Left renal pelvis (tissue), 4 donors: ENCODE measurements around the gene IGSF9. TPM values are rescaled to one million over a fixed set of nuclear protein-coding genes. Genes with fewer than 3 reads are reported as not detected.

Source experiments
- DNase-seq, 4 donors: peaks; one replicate each; pipeline ENCODE4 v3.0.0-alpha.2; 2013; ENCODE audit warnings: low read depth in 4 of 4, low spot score in 3 of 4
- polyA plus RNA-seq, 4 donors: library from polyadenylated mRNA; unstranded; fragments of 120-200 nt; gene quantifications; one replicate each; pipeline ENCODE4 v1.2.1, GENCODE V29; 2013; ENCODE audit not compliant: insufficient read length in 4 of 4

IGSF9 gene
- polyA plus RNA-seq, 4 donors, result 8.1 to 25.4 (median 13.2) TPM

DNA sequence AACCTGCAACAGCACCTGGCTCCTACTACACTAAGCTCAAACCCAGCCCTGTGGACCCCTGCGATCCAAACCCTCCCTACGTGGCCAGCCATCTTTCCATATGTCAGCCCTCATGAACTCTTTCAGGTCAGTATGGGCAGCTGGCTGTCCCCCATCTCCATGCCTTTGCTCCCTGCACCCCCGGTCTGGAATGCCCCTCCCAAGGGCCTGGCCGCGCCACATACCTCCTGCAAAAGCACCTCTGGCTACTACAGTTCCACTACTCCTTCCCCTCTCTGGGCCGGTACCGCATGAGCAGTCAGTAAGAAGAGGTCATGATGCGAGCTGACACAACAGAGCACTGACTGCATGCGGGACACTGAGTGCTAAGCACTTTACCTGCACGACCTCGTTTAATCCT is 10.1 kb downstream of the IGSF9 start:
- no peak for DNase-seq

DNA sequence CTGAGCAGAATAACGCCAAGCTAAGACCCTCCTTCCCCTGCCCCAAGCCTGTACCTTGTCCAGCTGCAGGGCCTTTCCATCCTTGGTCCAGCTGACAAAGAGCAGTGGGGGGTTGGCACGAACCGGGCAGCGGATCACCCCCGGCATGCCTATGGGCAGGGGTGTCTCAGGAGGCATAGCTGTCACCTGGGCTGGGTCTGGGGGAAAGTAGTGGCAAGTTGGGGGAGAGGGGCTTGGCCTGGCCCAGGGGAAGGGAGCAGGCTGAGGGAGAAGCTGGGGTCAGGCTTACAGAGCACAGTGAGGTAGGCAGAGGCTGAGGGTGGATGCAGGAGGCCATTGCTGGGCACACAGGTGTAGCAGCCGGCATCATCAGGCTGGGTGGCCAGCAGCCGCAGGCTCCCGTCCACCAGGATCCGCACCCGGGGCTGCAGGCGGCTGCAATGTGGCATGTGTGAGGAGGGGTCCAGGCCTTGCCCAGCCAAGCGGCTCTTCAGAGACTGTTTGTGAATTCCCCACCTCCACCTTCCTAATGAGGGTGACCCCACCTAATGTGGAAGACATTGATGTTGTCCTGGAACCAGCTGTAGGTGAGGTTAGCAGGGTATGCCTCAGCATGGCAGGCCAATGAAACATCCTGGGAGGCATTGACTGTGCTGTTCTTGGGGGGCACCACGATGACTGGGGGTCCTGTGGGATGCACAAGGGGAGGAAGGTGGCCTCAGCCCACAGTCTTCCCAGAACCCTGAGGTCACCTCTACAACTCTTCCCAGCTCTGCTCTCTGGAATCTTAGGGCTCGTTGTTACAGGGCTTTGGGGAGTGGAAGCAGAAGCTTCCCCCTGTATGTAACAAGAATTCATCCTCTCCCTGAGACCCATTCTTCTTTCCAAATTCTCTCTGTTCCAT is 11.0 kb downstream of the IGSF9 start:
- no peak for DNase-seq

DNA sequence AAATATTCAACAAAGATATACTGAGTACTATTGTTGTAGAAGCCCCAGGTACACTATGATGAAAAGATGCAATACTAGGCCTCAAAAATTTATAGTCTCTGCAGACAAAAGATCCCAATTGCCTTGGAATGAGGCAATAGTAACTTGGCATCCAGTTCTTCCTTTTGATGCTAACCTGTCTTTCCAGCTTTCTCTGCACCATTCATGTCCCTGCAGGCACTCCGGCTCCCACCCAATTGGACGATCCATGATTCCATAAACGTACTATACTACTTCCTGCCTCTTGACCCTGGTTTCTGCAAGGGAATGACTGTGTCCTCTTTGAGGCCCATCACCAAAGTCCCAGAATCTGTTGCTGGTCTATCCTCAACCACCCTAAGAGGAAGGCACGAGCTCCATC is 12.1 kb downstream of the IGSF9 start:
- DNase-seq, result no peak

DNA sequence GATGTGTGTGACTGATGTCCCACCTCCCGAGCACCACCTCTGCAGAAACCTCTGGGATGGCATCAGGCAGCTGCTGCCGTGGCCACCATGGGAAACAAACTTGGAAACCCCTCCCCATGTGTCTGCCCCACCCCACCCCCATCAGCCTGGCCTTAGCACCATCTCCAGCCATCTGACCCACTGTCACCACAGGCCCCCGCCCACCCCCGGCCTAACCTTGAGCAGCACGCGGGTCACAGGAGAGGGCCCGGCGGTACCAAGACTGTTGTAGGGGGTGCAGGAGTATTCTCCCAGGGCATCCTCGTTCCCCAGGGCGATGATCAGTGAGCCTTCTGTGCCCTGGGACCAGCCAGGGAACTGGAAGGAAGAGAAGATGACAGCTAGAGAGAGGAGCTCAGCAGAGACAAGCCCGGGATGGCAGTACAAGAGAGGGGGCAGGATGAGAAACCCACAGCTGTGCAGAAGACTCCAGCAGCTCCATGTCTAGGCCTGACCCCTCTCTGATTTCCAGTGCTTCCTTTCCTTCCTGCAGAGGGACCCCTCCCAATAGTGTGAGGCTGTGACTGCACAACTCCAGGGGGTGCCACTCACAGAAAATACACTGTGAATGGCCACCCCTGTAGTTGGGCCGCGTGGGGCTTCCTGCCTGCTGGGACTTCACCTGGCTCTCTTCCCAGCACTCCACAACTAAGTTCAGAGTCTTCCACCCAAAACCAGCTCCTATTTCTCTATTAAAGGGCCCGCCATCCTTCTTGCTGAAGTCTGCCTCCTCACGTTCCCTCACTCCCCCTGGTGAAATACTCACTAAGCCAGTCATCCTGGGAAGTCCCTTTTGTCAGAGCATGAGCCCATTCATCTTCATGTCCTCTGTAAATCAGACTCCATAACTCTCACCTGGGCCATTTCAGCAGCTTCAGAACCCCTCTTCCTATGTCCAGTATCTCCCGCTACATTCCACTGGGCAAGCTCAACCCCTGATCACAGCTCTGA is 12.8 kb downstream of the IGSF9 start:
- no peak for DNase-seq

DNA sequence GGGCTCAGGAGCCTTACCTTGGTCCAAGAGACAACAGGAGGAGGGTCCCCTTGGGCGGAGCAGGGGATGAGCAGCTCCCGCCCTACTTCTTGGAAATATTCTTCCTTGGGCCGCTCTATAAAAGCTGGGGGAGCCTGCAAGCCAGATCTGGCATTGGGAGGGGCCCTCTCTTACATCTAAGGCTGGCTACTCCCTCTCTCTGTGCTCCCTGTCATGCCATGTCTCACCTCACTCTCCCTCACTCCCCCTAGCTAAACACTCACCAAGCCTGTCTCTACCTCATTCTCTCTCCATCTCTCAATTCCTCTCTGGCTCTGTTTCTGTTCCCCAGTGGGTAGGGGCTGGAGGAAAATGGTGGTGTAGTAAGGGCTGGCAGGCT is 13.6 kb downstream of the IGSF9 start:
- DNase-seq, result no peak

DNA sequence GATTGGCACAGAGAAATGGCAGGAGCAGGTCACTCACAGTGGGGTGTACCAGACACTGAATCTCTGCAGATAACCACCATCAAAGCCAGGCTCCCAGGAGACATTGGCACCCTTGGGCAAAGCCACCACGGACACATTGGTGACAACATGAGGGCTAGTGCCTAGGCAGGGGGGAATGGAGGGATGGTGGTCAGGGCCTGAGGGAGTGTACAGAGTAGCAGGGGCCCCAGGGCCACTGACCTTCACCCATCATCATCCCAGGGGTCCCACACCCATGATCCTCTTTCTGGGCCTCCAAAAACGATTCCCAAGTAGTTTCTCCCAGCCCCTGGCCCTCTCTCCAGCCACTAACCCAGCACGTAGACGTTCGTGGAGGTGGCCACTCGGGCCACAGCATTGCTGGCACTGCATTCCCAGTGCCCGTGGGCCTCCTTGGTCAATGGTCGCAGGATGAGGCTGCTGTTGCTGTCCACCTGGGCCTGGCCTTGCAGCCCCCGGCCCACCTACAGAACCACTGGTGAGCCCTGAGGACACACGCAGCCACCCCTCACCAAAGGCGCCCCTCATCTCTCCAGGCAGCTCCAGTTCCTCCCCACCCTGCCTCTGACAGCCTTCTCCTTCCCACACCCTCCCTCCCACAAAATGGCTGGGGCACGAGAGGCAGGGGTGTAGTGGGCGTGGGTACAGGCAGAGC is 14.2 kb downstream of the IGSF9 start:
- DNase-seq, result no peak

DNA sequence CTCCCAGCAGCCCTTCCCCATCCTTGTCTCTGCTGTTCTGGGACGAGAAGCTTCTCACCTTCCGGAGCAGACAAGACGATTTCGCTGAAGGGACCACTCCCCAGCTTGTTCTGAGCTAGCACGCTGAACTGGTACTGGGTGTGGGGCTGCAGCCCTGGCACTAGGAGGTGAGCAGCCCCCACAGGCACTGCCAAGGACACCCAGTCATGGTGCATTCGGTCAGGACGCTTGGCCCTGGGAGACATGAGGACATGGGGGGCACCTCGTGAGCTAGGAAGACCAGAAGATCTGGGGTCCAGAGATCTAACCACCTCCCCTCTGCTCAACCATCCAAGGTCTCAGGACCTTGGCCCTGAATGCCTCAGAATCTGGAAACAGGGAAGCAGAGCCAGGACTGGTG is 14.8 kb downstream of the IGSF9 start:
- no peak for DNase-seq

DNA sequence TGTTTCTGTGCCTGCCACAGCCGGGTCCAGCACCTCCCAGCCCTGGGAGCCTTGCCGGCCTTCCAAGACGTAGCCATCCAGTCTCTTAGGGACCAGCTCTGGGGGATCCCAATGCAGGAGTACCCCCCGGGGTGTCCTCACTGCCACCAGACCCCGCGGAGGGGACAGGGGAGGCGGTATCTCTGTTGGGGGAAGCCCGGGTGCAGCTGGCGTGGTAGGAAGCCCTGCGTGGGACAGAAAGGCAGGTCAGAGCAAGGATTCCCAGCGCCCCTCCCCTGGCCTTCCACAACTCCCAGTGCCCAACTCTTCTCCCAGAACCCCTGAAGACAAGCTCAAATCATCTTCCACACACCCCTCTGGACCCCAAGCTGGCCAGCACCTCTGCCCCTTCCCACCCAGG is 15.2 kb downstream of the IGSF9 start:
- DNase-seq, result no peak

DNA sequence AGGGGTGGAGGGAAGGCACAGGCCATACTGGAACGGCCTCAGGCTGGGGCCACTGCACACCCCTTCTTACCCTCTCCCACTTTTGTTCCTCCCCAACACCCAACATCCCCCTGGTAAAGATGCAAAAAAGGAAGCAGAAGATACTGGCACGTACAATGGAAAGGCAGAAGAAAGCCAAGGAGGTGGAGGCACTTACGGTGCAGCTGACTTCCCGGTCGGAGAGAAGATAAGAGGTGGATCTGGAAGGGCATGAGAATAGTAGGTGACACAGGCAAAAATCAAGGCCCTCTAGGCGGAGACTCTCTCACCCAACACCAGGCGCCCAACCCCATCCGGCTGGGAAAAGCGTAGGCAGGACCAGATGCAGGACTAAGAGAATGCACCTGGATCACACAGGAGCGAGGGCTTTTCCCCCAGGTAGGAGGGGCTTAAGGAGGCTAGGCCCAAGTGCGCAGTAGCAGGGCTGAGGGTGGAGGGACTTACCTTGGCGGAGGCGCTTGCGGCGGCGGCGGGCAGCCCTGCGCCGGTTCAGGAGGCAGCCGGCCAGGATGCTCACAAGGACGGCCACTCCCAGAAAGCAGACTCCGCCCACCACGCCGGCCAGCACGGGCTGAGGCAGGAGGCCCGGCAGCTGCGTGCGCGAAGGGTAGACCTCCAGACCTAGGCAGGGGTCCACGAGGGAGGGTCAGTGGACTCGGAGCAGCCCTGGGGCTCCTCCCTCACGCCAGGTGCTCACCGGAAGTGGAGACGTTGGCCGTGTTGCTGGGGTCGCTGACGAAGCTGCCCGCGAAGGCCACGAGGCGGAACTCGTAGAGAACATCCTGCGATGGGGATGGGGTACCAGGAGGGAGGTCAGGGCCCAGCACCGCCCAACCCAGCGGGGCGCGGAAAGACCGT is 16.0 kb downstream of the IGSF9 start:
- no peak for DNase-seq

DNA sequence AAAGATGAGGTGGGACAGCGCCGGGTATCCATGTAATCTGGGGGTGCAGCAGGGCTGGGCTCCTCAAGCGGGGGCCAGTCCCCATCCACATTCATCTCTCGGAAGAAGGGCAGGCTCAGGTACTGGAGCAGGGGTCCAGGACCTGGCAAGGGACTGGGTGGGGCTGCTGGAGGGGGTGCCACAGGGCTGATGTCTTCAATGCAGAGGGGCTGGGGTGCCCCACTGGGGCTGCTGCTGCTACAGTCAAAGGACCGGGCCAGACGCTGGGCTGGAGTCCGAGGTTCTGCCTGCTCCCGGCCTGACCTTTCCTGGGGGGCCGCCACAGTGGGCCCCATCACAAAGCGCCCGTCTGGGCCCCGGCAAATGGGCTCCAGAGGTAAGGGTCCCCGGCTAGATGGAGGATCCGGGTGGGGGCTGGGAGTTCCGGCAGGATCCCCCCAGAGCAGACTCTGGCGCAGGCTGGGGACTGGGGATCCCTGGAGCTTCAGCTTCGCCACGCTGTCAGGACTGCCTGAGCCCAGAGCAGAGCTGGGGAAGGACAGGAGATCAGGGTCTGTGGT is 16.8 kb downstream of the IGSF9 start:
- no peak for DNase-seq

DNA sequence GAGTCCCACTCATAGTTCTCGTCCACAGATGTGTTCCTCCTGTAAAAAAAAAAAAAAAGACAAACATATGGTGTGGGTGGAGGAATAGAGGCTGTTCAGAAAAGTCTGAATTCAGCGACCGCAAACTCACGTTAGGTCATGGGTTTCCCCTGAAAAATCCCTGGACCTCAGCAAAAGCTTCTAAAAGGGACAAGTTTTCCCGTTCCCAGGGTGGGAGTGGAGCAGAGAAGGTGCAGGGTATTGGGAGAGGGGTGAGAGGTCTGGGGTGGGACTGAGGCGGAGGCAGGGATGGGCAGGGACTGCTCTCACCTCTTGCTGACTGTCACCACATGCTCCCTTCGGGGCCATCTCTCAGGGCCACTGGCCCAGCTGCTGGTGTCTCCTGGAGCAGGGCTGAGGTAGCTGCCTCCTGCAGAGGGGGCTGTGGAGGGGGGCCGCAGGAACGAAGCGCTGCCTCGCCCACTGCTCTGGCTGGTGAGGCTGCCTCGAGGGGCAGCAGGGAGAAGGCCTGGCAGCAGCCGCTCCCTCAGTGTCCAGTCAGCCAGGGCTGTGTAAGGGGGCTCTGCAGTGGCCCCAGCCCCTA is 17.5 kb downstream of the IGSF9 start:
- no peak for DNase-seq

DNA sequence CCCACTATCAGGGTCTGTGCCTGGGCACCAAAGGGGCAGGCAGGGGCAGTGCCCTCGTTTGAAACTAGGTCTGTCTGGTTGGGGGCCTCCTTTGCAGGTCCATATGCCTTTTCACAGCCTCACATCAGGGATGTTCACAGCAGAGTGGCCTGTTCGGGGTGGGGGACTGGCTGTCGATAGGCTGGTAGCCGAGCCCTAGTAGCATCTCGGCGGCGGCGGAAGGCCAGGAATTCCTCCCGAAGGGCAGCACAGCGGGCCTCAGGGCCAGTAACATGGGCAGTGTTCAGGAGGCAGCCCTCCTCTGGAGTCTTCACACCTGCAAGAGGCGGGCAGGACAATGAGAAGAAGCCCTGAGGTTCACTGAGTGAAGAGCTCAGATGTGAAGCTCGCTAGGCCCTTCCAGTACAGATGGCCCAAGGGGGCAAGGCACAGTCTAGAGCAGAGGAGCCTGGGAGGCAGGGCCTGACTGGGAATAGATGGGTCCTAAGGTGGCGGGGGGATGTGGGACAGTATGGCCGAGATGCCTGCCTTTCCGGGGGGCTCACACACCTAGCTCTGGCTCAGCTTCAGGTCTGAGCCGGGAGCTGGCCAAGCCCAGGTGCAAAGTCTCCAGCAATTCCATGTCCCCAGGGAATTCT is 18.1 kb downstream of the IGSF9 start:
- no peak for DNase-seq

DNA sequence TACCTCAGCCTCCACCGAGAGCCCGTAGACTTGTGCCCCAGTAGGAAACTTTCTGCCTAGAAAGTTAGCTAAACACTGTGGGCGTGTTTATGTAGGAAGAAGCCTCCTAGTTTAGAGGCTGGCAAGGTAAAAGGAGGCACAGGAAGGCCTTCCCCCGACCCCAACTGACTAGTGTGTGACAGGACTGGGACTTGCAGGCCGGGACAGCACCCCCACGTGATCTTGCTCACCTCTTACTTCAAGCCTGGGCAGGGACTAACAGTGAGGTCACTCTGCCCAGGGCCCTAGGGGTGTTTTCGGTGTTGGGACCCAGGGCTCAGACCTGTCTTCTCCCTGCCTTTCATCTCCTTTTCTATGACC is 19.7 kb downstream of the IGSF9 start:
- no peak for DNase-seq

DNA sequence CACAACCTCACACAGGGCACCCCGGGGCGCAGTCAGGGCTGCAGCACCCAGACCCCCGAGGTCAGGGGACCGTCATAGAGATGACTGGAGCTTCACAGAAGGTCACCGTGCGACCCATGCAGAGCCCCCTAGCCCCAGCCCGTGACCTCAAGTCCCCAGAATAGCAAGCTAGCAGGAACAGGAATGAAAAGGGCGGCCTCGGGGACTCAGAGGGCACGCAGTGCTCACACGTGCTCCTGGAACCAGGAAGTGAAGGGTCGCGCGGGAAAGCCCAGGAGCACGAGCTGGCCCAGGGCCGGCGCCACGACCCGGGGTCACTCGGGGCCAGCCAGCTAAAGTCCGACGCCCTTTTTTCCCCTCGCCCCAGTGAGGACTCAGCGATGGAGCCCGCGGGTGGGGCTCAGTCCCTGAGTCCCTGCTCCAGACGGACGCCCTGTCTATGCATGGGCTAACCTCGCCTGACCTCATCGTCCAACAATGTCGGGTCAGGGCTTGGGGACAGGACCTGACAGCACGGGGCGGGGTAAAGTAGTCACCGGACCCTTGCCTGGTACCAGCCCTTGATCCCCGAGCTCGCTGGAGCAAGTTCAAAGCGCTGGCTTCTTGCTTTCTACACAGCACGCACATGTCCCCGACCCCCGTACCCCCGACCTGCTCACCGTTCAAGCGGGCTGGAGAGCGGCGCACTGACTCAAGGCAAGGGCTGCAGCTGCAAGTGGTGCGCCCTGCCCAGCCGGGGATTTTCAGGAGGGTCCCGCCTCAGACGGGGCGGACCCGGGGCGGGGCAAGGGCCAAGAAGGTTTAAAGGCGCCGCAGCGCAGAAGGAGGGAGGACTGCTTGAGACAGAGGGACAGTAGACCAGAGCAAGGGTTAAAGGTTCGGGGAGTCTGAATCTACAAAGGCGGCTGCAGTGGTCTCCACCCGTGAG is 20.4 kb downstream of the IGSF9 start, which contains the start of gene TAGLN2:
TSS of gene TAGLN2 (minus strand) at position 717 of the 928 bp plus-strand sequence. CDS start 4,998 bp downstream, outside the sequence.
- peak in 3 of 4 donors; percentile 73 to 80 (median 77) for DNase-seq

DNA sequence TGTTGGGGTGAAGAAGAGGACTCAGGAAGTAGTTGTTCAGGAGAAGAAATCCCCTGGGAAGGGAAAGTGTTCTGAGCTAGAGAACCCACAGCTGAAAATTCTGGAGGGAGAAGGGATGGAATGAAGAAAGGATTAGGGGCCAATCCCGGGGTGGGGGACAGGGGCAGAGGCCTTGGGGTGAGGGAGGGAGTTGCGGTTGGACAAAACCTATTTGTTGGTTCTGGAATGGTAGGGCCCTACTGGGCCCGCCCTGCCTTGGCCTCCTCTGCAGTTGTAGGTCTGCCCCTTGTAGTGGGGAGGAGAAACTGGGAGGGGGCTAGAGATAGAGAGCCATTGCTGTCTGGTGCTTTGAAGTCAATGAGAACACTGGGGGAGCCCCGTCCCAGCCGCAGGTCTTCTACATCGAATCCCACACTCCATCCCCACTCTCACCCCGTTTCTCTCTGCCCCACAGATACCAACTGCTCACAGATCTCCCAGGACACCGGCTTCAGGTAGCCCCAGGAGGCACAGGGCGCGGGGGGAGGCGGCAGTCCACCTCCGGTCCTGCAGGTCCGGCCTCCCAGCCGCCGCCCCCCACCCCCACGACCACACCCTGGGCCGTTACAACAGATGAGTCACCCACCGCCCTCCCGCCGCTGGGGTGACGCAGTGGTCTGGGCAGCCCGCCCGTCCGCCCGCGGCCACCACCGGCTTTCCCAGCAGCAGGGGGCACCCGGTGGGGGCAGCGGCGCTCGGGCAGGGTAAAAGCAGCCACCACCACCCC is 21.2 kb downstream of the IGSF9 start:
- DNase-seq, result no peak

DNA sequence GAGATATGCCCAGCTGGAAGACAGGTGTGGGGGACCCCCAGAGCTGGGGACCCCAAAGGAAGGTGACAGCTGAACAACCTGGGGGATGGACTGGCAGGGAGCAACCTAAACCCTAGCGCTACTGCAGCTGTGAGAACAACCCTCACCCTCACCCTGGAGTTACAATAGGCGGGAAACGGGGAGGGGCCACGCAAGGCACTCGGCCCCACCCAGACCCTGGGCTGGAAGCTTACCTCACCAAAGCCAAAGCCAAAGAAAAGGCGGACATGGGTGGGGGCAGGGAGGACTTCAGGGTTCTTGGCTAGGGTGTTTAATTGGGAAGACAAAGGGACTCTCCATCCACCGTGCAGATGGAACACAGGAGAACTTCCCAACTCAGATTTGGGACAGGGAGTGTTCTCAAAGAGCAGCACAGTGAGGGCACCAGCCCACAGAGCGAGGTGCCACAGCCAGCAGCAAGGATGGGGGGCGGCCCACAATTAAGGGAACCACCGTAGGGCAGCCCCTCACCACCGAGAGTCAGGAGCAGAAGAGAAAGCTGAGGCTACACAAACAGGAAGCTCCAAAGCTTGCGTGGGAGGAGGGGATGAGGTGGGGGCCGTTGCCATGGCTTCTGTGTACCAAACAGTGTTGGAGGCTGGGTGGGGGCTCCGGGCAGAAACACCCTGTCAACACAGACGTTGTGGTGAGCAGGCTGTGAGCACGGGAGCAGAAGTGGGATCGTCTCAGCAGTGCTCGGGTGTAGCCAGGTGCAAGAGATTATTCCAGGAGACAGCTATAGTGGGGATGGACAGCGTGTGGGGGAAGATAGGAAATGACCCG is 22.0 kb downstream of the IGSF9 start:
- DNase-seq, result peak in 3 of 4 donors; percentile 58 to 76 (median 71)
